Measurements from ENCODE around the gene NPEPL1.
"Not testable (repeated sequence)": the region's sequence is repeated elsewhere in the genome, so short reads cannot be mapped to it uniquely, and the experiment has no call there.

The NPEPL1 gene

GRCh38 chr20:58715801-58716475 lies 23.3 kb downstream of the NPEPL1 start:
- DNase-seq, result no peak

DNA sequence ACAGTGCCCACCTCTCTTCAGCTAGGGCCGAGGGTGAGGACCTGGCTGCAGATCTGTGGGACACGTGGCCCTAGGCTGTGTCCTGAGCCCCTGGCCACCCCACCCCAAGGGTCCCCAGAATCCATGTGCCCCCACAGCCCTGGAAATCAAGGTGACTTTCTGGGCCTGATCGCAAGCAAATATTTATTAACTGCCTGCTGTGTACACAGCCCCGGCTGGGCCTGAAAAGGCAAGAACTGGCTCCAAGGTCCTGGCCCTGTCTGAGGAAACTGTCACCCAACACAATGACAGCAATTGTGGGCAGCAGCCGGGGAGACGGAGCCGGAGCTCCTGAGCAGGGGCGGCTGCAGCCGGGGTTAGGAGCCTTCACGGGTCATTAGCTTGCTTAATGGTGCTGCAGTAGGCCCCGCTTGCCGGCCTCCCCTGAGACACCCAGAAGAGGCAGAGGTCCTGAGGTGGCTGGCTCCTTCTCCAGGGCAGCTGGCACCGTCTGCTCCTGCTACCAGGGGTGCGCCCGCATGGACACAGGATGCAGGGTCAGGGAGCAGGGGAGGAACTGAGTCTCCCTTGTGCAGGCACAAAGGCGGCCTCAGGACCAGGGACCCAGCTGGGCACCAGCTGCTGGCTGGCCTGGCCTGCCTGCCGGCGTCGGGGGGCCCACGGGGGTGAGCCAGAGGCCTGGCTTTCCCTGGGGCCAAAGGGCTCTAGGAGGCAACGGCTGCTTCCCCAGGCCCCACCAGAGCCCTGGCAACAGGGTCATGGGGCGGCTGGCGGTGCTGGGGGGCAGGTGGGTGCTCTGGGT lies 24.1 kb downstream of the NPEPL1 start:
- peak in 1 of 5 donors; percentile 3 for DNase-seq

GRCh38 chr20:58717278-58718091 lies 24.9 kb downstream of the NPEPL1 start:
- no peak for DNase-seq

GRCh38 chr20:58718121-58718563 lies 25.5 kb downstream of the NPEPL1 start:
- DNase-seq, result no peak

DNA sequence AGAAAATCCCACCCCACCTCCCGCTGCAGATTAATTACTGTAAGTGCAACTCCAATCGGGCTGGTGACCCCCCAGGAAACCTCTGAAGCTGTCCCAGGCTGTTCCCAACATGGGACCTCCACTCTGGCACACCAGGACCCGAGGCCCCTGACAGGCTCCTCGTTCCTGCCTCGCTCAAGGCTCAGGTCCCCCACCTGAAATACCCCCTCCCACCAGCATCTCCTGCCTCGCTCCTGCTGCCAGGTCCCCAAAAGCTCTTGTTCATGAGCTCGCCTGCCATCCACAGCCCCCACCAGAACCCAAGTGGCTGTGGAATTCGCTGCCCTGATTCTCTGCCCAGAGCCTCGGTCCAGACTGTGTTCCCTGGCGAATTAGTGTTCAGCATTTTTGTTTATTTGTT lies 26.1 kb downstream of the NPEPL1 start:
- DNase-seq, result no peak

DNA sequence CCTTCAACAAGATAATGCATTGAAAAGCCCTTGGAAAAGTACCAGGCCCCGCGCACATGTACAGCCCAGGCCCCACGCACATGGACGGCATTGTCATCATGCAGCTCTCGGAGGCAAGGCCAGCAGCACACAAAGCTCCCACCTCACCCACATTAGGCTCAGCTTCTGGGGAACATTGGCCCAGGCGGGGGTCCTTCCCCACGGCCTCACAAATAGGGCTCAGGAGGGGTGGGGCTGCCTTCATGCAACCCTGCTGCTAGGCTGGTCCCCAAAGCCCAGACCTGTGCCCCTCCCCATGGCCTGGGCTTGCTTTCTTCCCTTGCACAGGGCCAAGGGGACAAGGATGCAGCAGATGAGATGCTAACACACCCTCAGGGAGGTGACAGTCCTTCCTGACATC lies 26.7 kb downstream of the NPEPL1 start:
- DNase-seq, result no peak

DNA sequence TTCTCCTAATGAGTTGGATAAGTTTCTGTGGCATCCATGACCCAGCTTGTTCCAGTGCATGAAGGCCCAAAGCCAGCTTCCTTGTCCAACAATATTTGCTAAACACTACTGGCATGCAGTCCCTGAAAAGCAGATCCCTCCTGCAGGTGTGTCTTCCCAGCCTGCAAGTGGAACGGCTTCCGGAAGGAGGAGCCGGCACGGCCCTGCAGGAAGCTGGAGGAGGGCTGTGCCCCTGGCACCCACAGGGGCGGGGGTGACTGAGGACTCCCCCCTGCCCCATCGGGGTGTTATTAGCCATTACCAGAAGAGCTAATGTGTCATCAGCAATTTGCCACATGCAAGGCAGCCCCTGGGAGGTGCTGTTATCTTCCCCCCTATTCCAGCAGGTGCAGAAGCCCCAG lies 27.4 kb downstream of the NPEPL1 start:
- no peak for DNase-seq

DNA sequence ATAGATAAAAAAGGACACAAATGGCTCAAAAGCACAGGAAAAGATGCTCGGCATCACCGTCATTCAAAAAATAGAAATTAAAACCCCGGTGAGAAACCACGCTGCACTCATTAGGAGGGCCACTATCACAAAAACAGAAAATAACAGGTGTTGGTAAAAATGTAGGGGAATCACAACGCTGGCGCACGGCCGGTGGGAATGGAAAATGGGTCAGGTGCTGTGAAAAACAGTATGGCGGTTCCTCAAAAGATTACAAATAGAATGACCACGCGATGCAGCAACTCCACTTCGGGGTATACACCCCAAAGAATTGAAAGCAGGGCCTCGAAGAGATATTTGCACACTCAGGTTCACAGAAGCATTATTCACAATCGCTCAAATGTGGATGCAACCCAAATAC lies 28.3 kb downstream of the NPEPL1 start:
- DNase-seq, result no peak

DNA sequence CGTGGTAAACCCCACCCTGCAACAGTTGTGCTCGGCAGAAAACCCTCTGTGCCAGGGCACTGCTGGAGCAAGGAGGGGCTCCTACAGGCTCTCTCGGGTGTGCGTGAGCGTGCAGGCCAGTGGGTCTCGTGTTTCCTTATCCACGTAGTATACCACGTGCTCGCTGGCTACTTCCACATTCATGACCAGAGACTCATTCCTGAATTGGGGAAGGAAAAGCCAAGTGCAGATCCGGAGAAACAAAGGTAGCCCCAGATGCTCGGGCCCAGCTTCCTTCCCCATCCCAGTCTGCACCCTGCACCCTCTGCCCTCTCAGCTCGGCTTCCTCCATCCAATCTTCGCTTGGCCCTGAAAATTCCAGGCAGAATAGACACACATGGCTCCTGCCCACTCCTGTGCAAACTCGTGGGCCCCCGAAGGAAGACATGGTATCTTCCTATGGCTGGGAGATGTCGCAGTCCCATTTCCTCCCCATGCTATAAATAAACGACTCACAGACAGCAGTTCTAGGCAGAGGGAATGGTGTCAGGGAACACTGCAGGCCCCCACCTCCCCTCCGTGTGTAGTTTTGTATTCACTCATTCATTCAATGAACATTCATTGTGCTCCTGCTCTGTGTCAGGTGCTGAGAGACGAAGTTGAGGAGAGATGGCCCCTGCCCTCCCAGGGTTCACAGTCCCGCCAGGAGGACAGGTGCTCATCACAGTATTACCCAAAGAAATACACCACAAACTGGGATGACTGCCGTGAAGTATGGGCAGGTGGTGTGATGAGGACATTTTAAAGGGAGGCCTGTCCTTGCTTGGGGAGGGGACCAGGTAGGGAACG lies 29.6 kb downstream of the NPEPL1 start:
- DNase-seq, result no peak

DNA sequence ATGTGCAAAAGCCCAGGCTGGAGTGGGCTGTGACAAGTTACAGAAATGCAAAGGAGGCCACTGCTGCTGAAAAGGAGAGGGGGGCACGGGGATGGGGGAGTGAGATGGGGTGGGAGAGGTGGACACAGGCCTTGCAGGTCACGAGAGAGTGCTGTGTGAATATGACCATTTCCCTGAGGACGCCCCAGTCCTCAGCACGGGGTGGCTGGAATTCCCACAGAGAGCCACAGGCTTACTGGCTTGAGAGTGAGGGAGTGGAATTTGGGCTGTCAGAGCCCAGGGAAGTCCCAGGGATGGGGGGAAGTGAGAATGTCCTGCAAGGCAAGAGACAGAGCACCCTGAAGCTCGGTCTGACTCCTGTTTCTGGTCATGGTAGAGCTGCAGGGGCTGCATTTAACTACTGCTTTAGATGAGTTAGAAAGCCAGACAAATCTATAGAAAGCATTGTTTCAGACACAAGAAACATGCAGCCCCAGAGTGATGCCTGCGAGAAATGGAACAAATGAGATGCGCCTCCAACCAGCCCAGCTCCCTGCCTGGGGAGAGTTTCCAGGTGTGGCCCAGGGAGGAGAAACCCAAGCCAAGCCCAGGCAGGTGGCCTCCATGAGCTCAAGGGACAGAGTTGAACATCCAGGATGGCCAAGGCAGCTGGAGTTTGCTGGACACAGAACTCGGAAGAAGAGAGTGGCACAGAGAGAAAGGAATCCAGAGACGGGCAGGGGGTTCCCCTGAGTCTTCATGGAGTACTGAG lies 30.5 kb downstream of the NPEPL1 start:
- DNase-seq, result no peak

GRCh38 chr20:58723628-58723984 lies 31.0 kb downstream of the NPEPL1 start:
- DNase-seq, result no peak

DNA sequence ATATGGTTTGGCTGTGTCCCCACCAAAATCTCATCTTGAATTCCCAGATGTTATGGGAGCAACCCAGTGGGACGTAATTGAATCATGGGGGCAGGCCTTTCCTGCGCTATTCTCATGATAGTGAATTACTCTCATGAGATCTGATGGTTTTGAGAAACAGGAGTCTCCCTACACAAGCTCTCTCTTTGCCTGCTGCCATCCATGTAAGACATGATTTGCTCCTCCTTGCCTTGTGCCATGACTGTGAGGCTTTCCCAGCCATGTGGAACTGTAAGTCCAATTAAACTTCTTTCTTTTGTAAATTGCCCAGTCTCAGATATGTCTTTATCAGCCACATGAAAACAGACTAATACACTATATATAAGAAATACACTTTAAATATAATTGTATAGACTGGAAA lies 33.6 kb downstream of the NPEPL1 start:
- DNase-seq, result not testable (repeated sequence)

DNA sequence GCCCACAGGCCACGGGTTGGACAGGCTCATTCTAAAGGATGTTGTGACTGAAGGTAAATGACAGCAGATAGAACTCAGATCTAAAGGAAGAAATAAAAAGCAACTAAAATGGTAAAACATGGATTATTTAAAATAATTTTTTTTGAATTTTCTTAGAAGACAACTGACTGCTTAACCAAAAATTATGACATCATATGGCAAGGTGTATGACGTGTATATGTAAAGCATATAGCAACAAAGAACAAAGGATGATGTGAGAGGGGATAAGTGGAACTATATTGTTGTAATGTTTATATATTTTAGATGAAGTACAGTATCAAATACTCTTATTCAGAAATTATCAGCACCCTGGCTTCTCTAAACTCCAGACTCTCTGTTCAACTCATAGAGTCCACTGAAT lies 38.6 kb downstream of the NPEPL1 start:
- no peak for DNase-seq

DNA sequence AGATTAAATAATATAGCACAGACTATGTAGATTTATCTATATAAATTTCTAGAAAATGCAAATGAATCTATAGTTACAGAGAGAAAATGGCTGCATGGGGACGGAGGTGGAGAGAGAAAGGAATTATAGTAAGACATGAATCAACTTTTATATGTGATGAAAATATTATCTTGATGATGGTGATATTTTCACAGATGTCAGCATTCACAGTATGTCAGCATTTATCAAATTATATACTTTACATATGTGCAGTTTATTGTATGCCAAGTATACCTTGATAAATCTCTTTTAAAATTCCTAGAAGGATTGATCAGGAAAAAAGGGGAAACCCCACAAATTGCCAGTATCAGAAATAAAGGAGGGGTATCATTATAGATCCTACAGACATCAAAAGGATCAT lies 44.6 kb downstream of the NPEPL1 start:
- no peak for DNase-seq

- no peak for DNase-seq
These were observed 48.0 kb downstream of the NPEPL1 start for GRCh38 chr20:58740356-58741308.

GRCh38 chr20:58741384-58741783 lies 48.8 kb downstream of the NPEPL1 start:
- no peak for DNase-seq

GRCh38 chr20:58742668-58743566 lies 50.3 kb downstream of the NPEPL1 start:
- DNase-seq, result no peak

DNA sequence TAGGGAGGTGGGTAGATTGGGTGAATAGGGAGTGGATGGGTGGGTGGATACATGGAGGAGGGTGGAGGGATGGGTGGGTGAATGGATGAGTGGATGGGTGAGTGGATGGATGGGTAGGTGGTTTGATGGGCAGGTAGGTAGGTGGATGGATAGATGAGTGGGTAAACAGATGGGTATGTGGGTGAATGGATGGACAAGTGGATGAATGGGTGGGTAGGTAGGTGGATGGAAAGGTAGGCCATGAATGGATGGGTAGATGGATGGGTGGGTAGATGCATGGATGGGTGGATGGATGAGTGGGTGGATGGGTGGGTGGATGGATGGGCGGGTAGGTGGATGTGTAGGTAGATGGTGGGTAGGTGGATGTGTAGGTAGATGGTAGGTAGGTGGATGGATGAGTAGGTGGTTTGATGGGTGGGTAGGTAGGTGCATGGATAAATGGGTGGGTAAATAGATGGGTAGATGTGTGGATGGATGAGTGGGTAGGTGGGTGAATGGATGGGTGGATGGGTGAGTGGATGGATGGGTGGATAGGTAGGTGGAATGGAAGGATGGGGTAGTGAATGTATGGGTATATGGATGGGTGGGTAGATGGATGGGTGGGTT lies 51.4 kb downstream of the NPEPL1 start:
- DNase-seq, result no peak

GRCh38 chr20:58744836-58745235 lies 52.2 kb downstream of the NPEPL1 start:
- DNase-seq, result no peak

Data from T-helper 1 cell (primary cell).